ENCODE data around the gene SLC38A3. TPM values are rescaled to one million over a fixed set of nuclear protein-coding genes. Genes with fewer than 3 reads are reported as not detected.

SLC38A3 gene
- polyA plus RNA-seq (ENCODE audit: insufficient read length in 12 of 12), result 1 to 10 TPM in 10 of 12 donors, not detected in 2; 1.3 to 4.3 (median 3.1) TPM
- long read RNA-seq, donor 1, partial matches to known transcripts, result 0 of 1 reads
- long read RNA-seq, donor 1, other reads (novel, unspliced or antisense), result 0 of 1 reads
- long read RNA-seq, donor 2, partial matches to known transcripts, result 0 of 1 reads
- long read RNA-seq, donor 2, other reads (novel, unspliced or antisense), result 0 of 1 reads
- long read RNA-seq, donor 3, partial matches to known transcripts, result 0 of 1 reads
- long read RNA-seq, donor 3, other reads (novel, unspliced or antisense), result 0 of 1 reads
- long read RNA-seq, donor 4, result 0 reads
- long read RNA-seq, donor 5, result 0 reads
- long read RNA-seq, donor 6, partial matches to known transcripts, result 0 of 1 reads
- long read RNA-seq, donor 6, other reads (novel, unspliced or antisense), result 0 of 1 reads
- long read RNA-seq, donor 7, result 0 reads
- long read RNA-seq, donor 8, result 0 reads
- long read RNA-seq, donor 9, result 0 reads
- long read RNA-seq, donor 10, result 0 reads
- long read RNA-seq, donor 11, result 0 reads

DNA sequence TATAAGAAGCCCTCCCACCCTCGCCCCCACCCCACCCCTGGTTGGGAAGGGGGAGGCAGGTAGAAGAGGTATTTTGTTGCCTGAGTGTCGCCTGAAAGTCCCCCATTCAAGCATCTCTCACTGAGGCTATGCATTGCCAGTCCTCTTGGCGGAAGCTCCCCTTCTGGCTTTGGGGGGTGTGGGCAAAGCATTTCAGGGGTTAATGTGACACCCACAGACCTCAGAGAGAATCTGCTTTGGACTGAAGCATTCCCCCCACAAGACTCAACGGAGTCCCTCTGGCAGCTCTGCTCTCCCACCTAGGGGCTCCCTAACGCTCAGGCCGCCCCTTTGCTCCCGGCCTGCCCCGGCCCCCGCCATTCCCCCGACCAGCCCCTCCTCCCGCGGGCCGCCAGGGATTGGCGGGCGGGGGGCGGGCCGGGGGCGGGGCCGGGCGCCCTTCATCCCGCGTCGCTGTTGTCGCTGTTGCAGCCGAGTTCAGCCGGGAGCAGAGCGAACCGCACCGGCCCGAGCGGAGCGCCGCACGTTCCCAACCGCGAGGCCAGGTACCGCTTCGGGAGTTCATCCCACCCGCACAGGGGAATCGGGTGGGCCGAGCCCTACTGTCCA lies at the start of gene SLC38A3:
Gene SLC38A3, plus strand, starts transcription at position 468 of the 609 bp plus-strand sequence. CDS start 8,929 bp downstream, outside the sequence.
- DNase-seq, result no peak

DNA sequence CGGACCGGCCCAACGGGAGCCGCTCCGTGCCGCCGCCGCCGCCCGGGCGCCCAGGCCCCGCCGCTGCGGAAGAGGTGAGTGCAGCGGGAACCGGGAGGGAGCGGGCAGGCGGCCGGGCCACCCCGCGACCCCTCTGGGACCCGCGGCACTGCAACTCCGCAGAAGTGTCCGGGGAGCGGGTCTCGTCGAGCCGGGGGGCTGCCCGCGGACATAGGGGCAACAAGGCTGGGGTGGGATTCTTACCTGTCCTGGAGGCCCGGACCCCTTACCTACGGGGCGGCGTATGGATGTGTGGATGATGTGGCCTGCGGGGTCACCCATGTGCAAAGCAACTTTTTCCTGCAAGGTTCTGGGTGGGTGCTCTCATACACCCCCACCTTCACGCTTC lies 49.6 kb upstream of the SLC38A3 start:
- DNase-seq, result no peak

DNA sequence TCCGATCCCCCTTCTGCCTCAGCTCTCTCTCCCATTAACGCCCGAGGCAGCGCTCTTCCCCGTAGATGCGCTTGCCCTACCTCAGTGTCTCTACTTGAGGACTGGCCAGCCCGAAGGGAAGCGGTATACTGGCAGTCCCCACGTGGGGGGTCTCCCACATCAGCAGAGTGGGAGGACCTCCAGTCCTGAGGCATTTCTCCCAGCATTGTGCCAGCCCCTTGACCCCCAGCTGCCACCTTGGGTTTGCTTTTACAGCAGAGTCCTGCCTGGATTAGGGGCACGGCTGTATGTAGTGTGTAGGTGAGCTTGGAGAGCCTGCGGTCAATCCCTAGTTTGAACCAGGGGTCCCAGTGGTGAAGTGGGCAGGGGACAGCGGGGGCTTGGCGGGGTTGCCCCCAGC lies 49.2 kb upstream of the SLC38A3 start:
- no peak for DNase-seq

DNA sequence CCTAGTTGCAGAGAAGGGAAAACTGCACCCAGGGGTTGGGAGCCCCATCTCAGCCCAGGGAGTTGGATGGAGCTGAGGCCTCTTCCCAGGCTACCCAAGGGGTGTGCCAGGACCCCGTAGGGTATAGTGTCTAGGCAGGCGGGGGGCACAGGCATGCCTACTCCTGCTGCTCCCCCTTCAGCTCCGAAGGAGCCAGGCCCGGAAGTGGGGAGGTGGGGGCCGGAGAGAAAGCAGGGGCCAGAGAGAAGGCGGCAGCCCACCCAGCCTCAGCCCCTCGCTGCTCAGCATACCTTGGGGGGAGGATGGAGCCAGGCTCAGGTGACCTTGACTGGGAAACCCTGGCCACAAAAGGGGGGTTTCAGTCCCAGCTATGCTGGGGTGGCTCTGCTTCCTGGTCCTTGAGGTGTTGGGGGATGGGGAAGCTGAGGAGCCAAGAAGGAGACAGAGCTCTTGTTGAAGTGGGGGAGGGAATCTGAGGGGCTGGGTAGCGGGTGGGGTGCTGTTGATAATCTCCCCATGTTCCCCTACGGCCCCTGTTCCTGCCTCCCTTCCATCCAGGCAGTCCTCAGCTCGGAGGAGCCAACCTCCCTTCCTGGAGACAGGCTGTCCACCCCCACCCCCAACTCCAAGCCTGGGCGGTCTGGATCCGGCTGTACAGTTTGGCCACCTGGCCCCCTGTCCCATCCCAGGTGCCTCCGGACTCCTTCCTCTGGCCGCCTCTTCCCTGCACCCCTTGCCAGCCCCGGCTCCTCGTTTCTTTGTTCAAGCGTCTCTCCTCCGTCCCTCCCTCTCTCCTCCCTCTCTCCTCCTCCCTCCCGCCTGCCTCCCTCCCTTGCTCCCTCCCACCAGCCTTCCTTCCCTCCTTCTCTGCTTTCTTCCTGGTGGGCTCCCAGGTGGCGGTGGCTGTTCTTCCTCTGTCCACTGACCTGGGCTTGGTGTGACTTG lies 48.2 kb upstream of the SLC38A3 start:
- peak; percentile 52 for DNase-seq

DNA sequence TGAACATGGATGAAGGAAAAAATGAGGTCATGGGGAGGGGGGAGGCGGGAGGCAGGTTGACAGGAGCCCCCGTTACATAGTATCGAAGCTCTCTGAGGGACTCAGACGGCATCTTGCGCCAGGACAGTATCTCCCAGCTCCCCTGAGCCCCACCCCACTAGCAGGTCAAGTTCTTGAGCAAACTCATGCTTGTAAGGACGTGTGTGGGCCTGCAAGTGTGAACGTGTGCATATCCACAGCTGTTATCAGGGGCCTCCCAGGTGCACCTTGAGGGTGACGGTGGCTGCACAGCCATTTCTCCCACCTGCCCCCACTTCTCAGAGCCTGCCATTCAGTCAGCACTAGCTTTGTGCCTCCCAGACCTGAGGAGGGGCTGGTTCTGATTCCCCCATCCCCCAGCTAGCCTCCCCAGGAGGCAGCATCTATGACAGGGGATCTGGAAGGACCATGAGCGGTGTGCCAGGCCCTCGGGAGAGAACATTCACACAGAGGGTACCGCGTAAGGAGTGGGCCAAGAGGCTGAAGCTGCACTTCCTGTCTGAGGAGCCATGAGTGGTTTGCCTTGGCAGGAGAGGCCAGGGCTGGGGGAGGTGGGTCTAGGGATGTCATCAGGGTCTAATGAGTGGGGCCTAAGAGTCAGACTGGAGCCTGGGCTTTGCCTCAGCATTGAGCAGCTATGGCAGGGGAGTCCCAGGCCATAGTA lies 47.1 kb upstream of the SLC38A3 start:
- DNase-seq, result no peak

DNA sequence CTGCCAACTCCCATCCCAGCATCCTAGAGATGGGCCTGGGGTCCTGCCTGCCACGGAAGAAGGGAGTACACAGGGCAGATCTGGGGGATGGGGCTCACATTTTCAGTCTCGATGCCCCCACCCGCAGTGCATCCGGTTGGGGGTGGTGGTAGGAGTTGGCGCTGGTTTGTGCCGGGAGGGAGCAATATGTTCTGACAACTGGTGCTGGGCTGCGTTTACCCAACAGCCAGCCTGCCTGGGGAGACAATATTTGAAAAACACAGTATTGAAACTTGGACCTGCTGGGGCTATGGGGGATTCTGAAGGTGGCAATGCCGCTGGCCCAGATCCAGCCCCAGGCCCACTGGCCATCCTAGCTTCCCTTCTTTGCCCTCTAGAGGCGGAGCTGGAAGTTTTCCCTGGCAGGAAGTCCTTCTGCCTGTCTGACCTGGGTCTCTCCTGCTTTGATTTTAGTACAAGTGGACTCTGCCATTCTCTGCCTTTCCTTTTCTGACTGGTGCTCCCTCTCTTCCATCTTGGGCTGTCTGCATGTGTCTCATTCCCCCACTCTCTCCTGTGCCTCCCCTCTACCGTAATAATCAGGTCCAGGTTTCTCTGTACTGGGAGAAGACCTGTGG lies 46.4 kb upstream of the SLC38A3 start:
- no peak for DNase-seq

DNA sequence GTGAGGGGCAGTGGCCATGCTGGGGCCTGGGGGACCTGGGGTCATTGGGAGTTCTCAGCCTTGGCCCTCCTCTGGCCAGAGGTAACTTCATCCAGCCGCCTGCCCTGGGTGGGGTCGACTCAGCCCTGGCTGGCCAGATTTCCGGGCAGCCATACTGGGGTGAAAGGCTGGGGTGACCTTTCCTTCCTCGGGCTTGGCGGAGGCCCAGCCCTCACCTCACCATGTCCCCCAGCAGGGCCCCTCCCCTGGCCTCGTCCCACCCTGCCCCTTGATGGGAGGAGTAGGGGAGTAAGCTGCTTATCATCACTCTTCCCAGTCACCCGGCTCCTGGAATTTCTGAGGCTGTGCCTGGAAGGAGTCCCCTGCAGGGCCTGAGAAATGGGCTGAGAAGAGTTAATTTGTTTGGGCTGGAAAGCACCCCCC lies 44.5 kb upstream of the SLC38A3 start:
- DNase-seq, result no peak

DNA sequence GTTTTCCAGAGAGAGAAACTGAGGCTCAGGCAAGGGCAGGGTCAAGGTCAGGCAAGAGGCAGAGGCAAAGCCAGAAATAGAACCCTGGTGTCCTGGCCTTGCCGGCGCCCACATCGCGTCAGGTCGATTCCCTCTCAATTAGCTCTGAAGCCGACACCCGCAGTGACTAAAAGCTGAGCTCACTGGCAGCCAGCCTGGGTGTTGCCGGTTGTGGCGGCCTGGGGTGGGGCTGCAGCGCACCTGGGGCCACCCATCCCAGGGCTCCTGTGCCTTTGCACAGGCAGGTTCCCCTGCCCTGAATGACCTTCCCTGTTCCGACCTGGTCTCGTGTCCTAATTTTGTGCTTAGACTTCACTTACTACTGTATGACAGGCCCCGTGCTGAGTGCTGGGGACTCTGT lies 43.8 kb upstream of the SLC38A3 start:
- DNase-seq, result no peak

DNA sequence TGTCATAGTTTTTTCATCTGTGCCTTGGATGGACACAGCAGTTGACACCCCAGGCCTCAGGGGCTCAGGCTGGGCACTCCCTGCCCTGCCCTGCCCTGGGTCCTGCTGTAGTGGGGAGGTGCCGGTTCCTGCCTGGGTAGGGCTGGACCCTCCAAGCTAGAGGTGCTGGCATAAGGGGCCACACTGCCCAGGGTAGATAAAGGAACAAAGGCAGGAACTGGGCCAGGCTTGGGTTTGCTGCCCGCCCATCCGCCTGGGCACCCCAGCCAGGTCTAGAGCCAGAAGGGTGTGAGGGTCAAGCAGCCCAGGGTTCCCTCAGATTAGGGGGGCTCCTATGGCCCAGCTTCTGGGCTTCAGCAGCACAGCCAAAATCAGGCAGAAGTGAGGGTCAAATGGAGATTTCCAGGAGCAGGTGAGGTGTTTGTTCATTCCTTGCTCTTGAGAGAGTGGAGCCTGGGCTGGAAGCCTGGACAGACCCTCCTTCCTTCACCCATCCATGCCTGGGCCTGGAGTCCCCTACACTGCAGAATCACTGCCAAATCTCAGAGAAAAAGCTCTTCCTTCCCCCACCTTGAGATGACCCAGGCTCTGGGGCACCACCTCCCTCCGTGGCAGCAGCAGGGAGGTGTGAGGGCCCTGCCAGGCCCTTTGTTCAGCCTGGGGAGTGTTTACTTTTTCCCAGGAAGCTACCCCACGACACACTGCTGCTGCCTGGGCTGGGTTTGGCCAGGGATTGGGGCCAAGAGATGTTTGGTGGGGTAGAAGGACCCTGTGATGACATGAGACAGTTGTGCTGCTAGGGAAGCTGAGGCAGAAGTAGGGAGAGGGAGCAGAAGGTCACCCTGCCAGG lies 42.8 kb upstream of the SLC38A3 start:
- no peak for DNase-seq

DNA sequence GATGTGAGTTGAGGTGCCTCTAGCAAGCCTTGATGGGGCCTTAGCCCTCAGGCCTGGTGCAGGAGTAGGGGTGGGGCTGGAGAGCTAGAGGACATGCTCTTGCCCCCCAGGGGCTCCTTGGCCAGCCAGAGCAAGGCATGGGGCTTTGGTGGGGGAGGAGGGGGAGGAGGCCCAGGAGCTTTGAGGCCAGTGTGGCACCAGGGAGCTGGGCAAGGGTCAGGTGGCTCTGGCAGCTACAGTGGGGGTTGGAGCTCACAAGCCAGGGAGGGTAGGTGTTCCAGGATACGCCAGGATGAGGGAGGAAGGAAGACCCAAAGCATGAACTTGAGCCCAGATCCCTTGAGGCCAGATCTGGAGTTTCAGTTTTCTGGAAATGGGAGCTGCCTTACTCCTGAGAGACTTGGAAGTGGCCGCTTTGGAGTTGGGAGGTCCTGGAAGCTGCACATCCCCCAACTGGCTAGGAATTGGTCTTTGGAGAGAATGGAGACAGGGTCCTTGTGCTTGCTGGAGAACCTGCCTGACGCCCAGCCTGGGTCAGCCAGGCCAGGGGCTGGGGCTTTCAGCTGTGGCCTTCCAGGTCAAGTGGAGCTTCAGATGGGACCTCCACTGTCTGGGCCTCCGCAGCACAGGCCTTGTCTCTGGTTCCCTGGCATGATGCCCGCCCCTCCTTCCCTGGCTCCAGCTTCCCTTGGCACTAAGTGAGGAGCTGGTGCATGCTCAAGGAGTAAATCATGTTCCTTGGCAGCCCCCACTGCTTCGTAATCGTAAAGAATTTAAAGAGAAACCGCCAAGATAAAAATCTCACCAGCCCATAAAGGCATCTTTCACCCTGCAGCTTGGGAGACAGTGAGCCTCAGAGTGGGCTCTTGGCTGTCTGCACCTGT lies 41.3 kb upstream of the SLC38A3 start:
- peak; percentile 80 for DNase-seq

DNA sequence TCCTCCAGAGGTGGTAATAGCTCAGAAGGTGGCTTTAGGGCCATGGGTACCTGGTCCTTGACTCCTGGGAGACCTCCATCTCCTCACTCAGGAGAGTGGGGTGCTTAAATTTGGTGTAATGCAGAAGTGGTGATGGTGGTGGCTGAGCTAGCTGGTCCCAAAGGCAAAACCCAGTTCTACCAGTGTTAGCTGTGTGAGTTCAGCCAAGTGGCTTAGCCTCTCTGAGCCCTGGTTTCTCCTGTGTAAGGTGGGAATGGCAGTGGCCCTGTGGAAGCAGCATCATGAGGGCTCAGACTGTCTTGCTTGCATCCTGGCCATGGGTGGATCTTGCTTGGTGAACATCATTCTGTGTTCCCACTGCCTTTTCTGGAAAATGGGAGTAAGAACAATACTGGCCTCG lies 40.6 kb upstream of the SLC38A3 start:
- DNase-seq, result no peak

DNA sequence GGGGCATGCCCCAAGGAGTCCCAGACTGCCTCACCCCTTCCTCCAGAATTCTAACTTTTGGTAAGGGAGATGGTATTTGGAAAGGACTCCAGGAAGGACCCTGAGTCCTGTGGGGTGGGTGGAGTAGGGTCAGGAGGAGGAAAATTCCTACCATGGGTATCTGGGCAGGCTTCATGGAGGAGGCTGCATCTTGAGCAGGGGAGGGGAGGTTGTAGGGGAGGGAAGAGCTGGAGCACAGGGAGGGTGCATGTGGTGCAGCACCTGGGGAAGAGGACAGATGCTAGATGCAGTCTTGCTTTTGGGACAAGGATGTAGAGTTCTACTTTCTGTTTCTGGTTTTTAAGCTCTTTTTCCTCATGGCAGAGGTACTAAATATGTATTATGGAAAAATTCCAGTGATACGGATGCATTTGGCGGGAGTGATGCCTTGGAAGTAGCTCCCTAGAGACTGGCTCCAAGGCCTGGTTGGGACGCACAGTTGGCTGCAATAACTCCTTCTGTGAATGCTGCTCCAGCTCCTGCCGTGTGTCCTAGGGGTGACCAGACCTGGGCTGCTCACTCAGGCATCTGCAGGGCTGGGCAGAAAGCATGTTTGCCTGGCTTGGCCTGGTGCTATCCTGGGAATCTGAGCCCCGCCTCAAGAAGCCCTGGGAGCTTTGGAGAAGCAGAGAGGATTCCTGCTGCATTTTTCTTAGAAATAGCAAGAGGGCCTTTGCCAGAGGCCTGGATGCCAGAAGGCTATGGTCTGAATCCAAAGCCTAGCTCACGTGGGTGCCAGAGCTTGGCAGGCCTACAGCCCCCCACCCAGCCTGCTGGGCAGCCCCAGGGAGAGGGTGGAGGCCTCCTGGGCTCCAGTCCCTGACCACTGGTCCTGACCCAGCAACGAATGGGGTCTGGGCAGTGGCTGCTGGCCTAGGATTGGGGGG lies 39.8 kb upstream of the SLC38A3 start:
- DNase-seq, result peak; percentile 72

DNA sequence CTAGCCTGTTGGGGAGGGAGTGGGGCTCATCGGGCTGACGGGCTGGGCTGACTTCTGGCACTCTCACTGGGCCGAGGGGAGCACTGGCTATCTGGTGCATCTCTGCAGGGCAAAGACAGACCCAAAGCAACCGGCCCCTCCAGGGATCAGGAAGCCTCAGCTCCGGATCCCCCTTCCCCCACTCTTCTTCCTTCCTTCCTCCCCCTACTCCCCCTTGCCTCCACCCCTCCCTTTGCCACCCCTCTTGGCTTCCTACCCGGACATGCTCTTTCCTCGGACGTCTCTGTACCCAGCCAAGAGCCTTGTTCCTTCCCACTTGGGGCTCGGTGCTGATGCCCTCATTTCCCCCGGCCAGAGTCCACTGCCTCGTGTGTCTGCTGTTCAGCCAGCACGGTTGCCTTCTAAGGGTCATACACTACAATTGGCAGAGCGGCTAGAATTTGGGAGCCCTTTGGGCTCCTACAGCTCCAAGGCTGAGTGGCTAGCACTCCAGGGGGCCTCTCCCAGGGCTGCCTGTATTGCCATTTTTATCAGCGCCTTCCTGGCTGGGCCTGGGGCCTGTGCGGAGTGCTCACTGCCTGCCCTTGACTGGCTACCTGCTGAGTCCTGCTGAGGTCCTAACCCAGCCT lies 39.0 kb upstream of the SLC38A3 start:
- DNase-seq, result no peak

DNA sequence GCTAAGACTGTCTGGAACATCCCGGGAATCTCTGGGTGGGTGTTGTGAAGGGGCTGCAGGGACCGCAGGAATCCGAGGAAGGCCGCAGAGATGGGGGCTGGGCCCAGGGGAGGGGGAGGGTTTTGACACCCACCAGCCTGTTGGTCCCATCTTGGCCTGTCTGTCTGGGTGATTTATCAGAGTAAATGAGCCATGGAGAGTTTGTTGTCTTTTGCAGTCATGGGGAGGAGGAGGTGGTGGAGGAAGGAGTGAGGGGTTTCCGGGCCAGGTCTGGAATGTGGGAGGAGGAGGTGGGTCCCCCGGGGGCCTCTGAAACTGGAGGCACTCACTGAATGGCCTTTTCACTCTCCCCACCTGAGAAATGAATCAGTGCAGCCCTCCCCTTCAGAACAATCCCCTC lies 38.5 kb upstream of the SLC38A3 start:
- DNase-seq, result no peak

DNA sequence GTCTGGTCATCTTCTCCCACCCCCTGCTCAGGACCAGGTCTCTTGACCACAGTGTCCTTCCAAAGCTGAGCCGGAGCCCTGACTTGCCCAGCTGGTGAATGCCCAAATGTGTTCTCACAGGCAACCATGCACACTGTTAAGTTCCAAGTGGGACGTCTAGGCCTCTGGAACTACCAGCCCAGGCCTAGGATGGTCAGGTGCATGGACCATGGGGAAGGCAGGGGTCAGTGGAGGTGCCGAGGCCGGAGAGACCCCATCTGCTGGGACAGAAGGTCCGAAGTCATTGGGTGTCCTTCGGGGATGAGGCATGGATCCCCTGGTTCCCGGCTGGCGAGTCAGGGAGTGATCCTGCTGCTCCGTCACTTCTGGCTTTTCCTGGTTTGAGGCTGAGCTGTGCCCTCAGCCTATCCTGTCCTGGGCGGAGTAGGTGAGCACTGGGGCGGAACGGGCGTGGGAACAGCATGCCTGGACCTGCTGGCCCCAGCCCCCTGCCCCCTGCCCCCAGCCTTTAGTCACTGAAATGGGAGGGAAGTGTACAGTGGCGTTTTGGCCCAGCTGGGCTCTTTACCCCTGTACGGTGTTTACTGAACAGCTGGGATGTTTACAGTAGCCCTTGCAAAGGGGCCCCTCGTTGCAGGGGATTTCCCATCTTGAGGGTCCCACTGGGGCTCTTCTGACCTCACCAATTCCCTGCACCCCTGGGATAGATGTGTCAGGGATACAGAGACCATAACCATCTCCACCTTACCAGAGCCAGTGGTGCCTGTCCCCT lies 37.8 kb upstream of the SLC38A3 start:
- DNase-seq, result no peak

DNA sequence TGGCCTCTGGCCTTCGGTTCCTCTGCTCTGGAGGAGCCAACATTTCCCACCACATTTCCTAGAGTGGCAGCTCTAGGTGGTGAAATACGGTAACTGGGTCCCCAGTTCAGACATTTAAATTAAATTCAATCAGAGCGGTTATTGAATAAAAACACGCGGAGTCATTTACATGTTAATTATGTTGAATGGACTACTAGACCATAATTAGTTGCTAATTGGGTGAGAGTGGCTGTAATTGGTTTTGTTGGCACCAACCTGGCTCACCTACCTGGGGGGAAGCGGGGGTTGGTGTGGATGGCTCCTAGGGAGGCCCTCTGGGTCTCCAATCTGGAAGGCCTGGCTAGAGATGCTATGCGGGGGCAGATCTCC lies 37.2 kb upstream of the SLC38A3 start:
- DNase-seq, result no peak

DNA sequence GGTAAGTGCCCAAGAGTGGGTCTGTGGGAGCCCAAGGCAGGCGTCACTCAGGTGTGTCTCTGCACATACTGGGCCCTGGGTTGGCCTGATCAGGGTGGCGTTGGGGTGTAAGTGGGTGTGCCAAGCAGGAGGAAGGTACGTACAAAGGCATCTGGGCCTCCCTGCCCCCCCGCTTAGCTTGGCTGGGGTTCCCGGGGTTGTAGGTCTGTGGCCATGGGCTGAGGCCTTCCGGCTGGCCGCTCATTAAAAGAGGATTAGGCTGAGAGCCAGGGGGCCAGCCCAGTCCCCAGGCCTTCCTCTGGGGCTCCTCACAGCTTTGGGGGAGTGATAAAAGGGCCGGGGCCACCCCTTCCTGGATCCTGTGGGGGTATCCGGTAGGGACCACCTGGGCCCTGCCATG lies 36.7 kb upstream of the SLC38A3 start:
- no peak for DNase-seq
